SU-DHL-6 (cell line): ENCODE measurements around the gene ZNF628.

ENCODE experiments used
- H2AFZ ChIP-seq: fragments of 200-600 bp; sonication (generic); 2 replicates; pipeline ENCODE4 v1.6.1; 2014; ENCODE audit warnings: low read depth, mild to moderate bottlenecking, moderate library complexity, mixed read lengths, antibody characterized with exemption, low read length; ENCODE audit not compliant: severe bottlenecking
- H3F3A ChIP-seq: fragments of 200-600 bp; shearing (Covaris generic); 2 replicates; pipeline ENCODE4 v1.6.0; 2016; ENCODE audit warnings: antibody characterized with exemption, mild to moderate bottlenecking; ENCODE audit not compliant: insufficient read depth
- H3K27ac ChIP-seq: fragments of 200-600 bp; sonication (generic); 2 replicates; pipeline ENCODE4 v1.5.1; 2016; ENCODE audit warnings: low read depth, mild to moderate bottlenecking, low read length, moderate library complexity, mixed read lengths
- H3K27me3 ChIP-seq: fragments of 200-600 bp; sonication (generic), shearing (Covaris generic); 2 replicates; pipeline ENCODE4 v1.6.0; 2014; ENCODE audit warnings: mild to moderate bottlenecking, low read length
- H3K36me3 ChIP-seq: fragments of 200-600 bp; sonication (generic); 2 replicates; pipeline ENCODE4 v1.6.1; 2014; ENCODE audit warnings: mild to moderate bottlenecking, low read length, mixed read lengths
- H3K4me2 ChIP-seq: fragments of 300-600, 200-600 bp; shearing (Covaris generic), sonication (generic); 2 replicates; pipeline ENCODE4 v1.6.0; 2014; ENCODE audit warnings: low read length, low read depth, mild to moderate bottlenecking; ENCODE audit not compliant: poor library complexity, severe bottlenecking
- H3K4me3 ChIP-seq: fragments of 200-600 bp; sonication (generic); 2 replicates; pipeline ENCODE4 v1.5.1; 2014; ENCODE audit warnings: antibody characterized with exemption, low read length, mild to moderate bottlenecking, mixed read lengths; ENCODE audit not compliant: insufficient read depth, poor library complexity, severe bottlenecking
- H3K79me2 ChIP-seq: fragments of 200-600 bp; sonication (generic); 2 replicates; pipeline ENCODE4 v1.6.1; 2014; ENCODE audit warnings: mild to moderate bottlenecking, low read length, moderate library complexity; ENCODE audit not compliant: insufficient read depth
- H3K9ac ChIP-seq: fragments of 200-600 bp; sonication (generic); 2 replicates; pipeline ENCODE4 v1.7.0; 2014; ENCODE audit warnings: mild to moderate bottlenecking, low read length
- H3K9me2 ChIP-seq: fragments of 200-600 bp; sonication (generic); replicated peaks from 2 replicates; pipeline ENCODE4 v1.6.1; 2014; ENCODE audit warnings: low read length; ENCODE audit not compliant: insufficient read depth
- H3K9me3 ChIP-seq: fragments of 200-600 bp; sonication (generic); 2 replicates; pipeline ENCODE4 v1.6.1; 2014; ENCODE audit warnings: low read length, mixed read lengths; ENCODE audit not compliant: insufficient read depth
- H4K20me1 ChIP-seq: fragments of 200-600 bp; sonication (generic); 2 replicates; pipeline ENCODE4 v1.6.1; 2014; ENCODE audit warnings: low read depth, mild to moderate bottlenecking, antibody characterized with exemption, low read length, moderate library complexity, mixed read lengths
- CTCF ChIP-seq: fragments of 200-600 bp; sonication (generic); IDR thresholded peaks from one replicate; pipeline ENCODE4 v1.5.1; 2017; ENCODE audit warnings: antibody characterized with exemption, mild to moderate bottlenecking, low read length, moderate library complexity; ENCODE audit not compliant: insufficient read depth, poor library complexity, severe bottlenecking
- EZH2phosphoT487 ChIP-seq: fragments of 200-600 bp; sonication (generic), shearing (Covaris generic); conservative IDR thresholded peaks from 2 replicates; pipeline ENCODE4 v1.6.1; 2018; ENCODE audit warnings: mild to moderate bottlenecking, antibody characterized with exemption, low read length, moderate library complexity, mixed read lengths

The ZNF628 gene

DNA sequence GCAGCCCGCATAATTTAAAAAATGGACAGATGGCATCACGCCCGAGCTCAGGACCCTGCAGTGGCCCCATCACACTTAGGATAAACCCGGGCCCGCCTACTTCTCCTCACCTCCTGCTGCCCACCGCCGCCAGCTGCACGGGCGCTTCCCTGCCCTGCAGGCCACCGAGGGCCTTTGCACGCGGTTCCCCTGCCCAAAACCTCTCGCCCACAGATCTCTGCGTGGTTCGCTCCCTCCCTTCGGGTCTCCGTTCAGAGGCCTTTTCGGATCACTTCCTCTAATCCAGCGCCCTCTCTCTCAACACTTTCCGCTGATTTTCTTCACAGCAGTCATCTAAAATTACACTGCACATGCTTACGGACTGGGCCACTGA is 35.1 kb upstream of the ZNF628 start:
- Histone ChIP-seq H3K36me3 (no peaks in the 10 kb centered on the region), H3K9me3 (no peaks in the 10 kb centered on the region), H3K27me3 (no peaks in the 10 kb centered on the region), H3K79me2 (no peaks in the 10 kb centered on the region), H3K9me2 (no peaks in the 10 kb centered on the region), H3K4me3 (no peak overlapping the region), H4K20me1 (no peaks in the 10 kb centered on the region), H3F3A (no peaks in the 10 kb centered on the region), H2AFZ (no peak overlapping the region), H3K9ac (no peak overlapping the region), H3K4me2 (no peak overlapping the region), H3K27ac (no peak overlapping the region)
- TF ChIP-seq CTCF, result no peak
- TF ChIP-seq EZH2phosphoT487, result no peak

GRCh38 chr19:55441692-55442321 is 34.6 kb upstream of the ZNF628 start:
- H3K27me3 ChIP-seq, result no peaks in the 10 kb centered on the region

GRCh38 chr19:55442372-55442961 is 34.0 kb upstream of the ZNF628 start:
- Histone ChIP-seq H3K27me3 (no peaks in the 10 kb centered on the region), H3K9me2 (no peaks in the 10 kb centered on the region), H4K20me1 (no peaks in the 10 kb centered on the region), H3K9me3 (no peaks in the 10 kb centered on the region), H3K4me2 (no peak overlapping the region), H3K36me3 (no peaks in the 10 kb centered on the region), H2AFZ (no peak overlapping the region), H3K4me3 (no peak overlapping the region), H3F3A (0 out of 2 replicates have a peak, but pooled peaks cover 7% of the 10 kb centered on the region), H3K27ac (no peak overlapping the region), H3K79me2 (no peaks in the 10 kb centered on the region), H3K9ac (no peak overlapping the region)
- TF ChIP-seq CTCF (no peak), EZH2phosphoT487 (no peak)

More at GRCh38 chr19:55441692-55442321, 34.6 kb upstream of the ZNF628 start:
- Histone ChIP-seq H3K79me2 (no peaks in the 10 kb centered on the region), H3K36me3 (no peaks in the 10 kb centered on the region), H3K4me2 (no peak overlapping the region), H3K27ac (no peak overlapping the region), H2AFZ (no peak overlapping the region), H3K9me3 (no peaks in the 10 kb centered on the region), H4K20me1 (no peaks in the 10 kb centered on the region), H3K9ac (no peak overlapping the region), H3F3A (0 out of 2 replicates have a peak, but pooled peaks cover under 1% of the 10 kb centered on the region), H3K4me3 (no peak overlapping the region), H3K9me2 (no peaks in the 10 kb centered on the region)
- TF ChIP-seq EZH2phosphoT487 (no peak), CTCF (no peak)
